Dendritic cell treated with granulocyte-macrophage colony-stimulating factor and Interleukin-4, amounts not matched to agents 40 ng/mL and 50 ng/mL, for 4 days (primary cell): ENCODE results near the gene ALKBH5.

Experiments
- H3K27ac Mint-ChIP-seq: one replicate; pipeline ENCODE4 v1.8.0; 2022; ENCODE audit warnings: mild to moderate bottlenecking, mixed read lengths
- H3K27me3 Mint-ChIP-seq: one replicate; pipeline ENCODE4 v1.8.0; 2022; ENCODE audit warnings: mild to moderate bottlenecking, mixed read lengths
- H3K36me3 Mint-ChIP-seq: one replicate; pipeline ENCODE4 v1.8.0; 2022; ENCODE audit warnings: low read depth, mixed read lengths
- H3K4me1 Mint-ChIP-seq: one replicate; pipeline ENCODE4 v1.8.0; 2022; ENCODE audit warnings: low read depth, mixed read lengths
- H3K4me3 Mint-ChIP-seq: one replicate; pipeline ENCODE4 v1.8.0; 2022; ENCODE audit warnings: mild to moderate bottlenecking, moderate library complexity, mixed read lengths
- H3K9me3 Mint-ChIP-seq: one replicate; pipeline ENCODE4 v1.8.0; 2022; ENCODE audit warnings: mixed read lengths
- intact Hi-C: fragments of 100-400 bp; cut with micrococcal nuclease; formaldehyde crosslinking; loops from one replicate; pipeline ENCODE4 v1.15.0; 2022

Gene ALKBH5

GRCh38 chr17:18240449-18240848 is 56.8 kb downstream of the ALKBH5 start:
- no peak overlapping the region for H3K4me3 Mint-ChIP-seq
- H3K36me3 Mint-ChIP-seq, result peaks cover 88% of the 10 kb centered on the region
- intact Hi-C loops, result no loop called here
- H3K4me1 Mint-ChIP-seq, result peaks cover 6% of the 10 kb centered on the region
- no peak overlapping the region for H3K27ac Mint-ChIP-seq
- H3K27me3 Mint-ChIP-seq, result no peaks in the 10 kb centered on the region
- no peaks in the 10 kb centered on the region for H3K9me3 Mint-ChIP-seq

DNA sequence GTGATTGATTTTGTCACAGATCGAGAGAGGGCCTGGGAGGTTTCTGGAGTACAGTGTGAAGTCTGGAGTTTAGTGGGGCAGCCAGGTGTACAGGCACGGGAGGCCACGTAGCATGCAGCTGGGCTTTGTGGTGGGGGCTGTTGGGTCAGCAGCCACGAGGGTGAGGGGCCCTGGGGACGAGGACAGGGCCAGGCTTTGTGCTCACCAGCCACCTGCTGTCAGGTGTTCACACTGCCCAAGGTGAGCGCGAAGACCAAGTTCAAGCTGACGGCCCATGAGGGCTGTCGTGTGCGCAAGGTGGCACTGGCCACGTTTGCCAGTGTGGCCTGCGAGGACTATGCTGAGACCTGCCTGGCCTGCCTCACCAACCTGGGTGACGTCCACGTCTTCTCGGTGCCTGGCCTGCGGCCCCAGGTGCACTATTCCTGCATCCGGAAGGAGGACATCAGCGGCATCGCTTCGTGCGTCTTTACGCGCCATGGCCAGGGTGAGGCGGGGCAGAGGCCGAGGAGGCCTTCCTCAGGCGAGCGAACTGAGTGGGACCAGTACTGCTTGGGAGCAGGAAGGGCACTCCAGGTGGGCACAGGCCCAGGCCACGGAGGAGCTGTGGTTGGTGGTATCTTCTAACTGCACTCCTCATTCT is 57.7 kb downstream of the ALKBH5 start:
- intact Hi-C loops, result no loop called here
- Mint-ChIP-seq H3K9me3 (no peaks in the 10 kb centered on the region), H3K36me3 (peaks cover 88% of the 10 kb centered on the region), H3K4me1 (no peaks in the 10 kb centered on the region), H3K27me3 (no peaks in the 10 kb centered on the region), H3K4me3 (no peak overlapping the region), H3K27ac (no peak overlapping the region)

DNA sequence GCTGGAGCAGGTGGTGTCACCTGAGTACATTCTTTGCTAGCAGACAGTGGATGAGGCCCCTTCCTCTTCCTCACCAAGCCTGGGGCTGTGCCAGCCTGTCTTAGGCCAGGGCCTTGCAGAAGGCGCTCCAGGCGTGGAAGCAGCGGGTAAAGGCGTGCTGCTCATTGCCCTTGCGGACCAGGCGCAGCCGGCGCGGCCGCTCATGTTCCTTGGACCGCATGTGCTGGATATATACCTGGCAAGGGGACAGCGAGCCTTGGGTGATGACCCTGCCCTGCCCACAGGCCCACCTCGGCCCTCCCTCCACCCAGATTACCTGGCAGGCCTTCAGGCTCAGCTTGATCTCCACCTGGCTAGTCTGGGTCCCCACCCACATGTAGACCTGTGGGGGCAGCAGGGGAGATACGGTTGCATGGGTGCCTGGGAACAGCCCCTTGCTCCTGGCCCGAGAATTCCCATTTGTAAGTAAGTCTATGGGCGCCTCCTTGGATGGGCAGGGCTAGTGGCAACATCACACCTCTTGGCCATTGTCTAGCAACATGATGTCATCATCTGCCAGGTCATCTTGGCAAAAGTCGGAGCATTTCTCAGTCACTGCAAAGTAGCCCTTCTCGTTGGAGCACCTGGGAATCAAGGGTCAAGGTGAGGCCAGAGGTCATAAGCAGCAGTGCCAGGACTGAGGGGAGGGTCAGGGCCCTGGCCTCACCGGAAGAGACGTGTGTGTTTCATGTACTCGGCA is 61.6 kb downstream of the ALKBH5 start:
- Mint-ChIP-seq H3K27me3 (no peaks in the 10 kb centered on the region), H3K4me3 (no peak overlapping the region), H3K27ac (no peak overlapping the region), H3K4me1 (peaks cover 24% of the 10 kb centered on the region), H3K36me3 (peaks cover 97% of the 10 kb centered on the region), H3K9me3 (no peaks in the 10 kb centered on the region)
- intact Hi-C loops, result no loop called here

GRCh38 chr17:18246109-18246725 is 62.6 kb downstream of the ALKBH5 start:
- Mint-ChIP-seq H3K9me3 (no peaks in the 10 kb centered on the region), H3K36me3 (peaks cover 100% of the 10 kb centered on the region), H3K4me3 (no peak overlapping the region), H3K4me1 (peaks cover 24% of the 10 kb centered on the region), H3K27ac (no peak overlapping the region), H3K27me3 (no peaks in the 10 kb centered on the region)
- intact Hi-C loops, result no loop called here

DNA sequence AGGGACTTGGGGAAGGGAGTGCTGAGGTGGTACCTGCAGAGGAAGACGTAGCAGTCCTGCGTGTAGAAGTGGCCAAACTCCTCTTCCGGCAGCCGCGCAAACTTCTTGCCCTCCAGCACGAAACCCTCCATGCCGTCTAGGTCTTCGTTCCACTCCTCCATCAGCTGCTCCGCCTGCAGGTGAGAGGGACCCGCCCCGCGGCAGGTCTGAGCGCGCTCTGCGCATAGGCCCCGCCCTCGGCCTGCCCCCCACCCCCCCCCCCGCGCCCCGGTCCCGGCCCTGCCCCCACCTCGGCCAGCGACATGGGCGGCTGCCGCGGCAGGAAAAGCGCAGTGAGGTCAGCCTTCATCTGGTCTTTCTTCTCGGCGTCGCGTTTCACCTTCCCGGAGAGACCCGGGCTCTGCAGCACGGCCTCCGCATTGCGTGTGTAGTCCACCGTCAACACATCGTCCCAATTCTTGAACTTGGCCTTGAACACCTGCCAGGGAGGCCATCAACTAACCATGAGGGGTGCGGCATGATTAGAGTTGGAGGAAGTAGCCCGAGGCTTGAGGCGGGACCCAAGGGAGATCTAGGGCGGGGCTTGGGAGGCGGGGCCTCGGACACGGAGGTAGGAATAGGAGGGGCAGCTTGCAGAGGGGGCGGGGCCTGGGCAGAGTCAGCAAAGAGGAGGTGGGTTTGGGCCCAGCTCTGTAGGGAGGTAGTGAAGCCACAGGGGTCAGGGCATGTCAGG is 63.4 kb downstream of the ALKBH5 start:
- Mint-ChIP-seq H3K27ac (no peak overlapping the region), H3K36me3 (peaks cover 100% of the 10 kb centered on the region), H3K4me3 (no peak overlapping the region), H3K27me3 (no peaks in the 10 kb centered on the region), H3K4me1 (peaks cover 24% of the 10 kb centered on the region), H3K9me3 (no peaks in the 10 kb centered on the region)
- intact Hi-C loops, result no loop called here

DNA sequence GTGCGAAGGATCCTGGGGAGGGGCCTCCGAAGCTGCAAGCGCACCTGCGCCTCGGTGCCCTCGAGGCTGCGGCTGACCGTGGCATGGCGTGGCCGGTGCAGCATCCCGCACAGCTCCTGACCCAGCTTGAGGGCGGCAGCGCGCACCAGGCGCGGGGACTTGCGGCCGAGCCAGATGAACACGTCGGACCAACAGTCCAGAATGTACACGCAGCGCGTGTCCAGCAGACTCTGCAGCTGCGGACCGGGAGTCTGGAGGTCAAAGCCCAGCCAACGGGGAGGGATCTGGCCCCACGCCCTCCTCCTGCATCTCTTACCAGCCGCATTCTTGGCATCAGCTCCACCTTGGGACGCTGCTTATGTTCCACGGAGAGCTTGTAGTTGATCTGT is 64.0 kb downstream of the ALKBH5 start:
- H3K27ac Mint-ChIP-seq, result no peak overlapping the region
- H3K4me1 Mint-ChIP-seq, result peaks cover 24% of the 10 kb centered on the region
- intact Hi-C loops, result no loop called here
- peaks cover 100% of the 10 kb centered on the region for H3K36me3 Mint-ChIP-seq
- H3K4me3 Mint-ChIP-seq, result no peak overlapping the region
- no peaks in the 10 kb centered on the region for H3K27me3 Mint-ChIP-seq
- no peaks in the 10 kb centered on the region for H3K9me3 Mint-ChIP-seq

GRCh38 chr17:18248300-18248731 is 64.7 kb downstream of the ALKBH5 start:
- Mint-ChIP-seq H3K9me3 (no peaks in the 10 kb centered on the region), H3K27ac (no peak overlapping the region), H3K27me3 (no peaks in the 10 kb centered on the region), H3K4me1 (peaks cover 24% of the 10 kb centered on the region), H3K4me3 (no peak overlapping the region), H3K36me3 (peaks cover 100% of the 10 kb centered on the region)
- intact Hi-C loops, result no loop called here

- H3K9me3 Mint-ChIP-seq, result no peaks in the 10 kb centered on the region
- no peak overlapping the region for H3K4me3 Mint-ChIP-seq
- intact Hi-C loops, result no loop called here
- H3K27me3 Mint-ChIP-seq, result no peaks in the 10 kb centered on the region
- peaks cover 100% of the 10 kb centered on the region for H3K36me3 Mint-ChIP-seq
- peaks cover 24% of the 10 kb centered on the region for H3K4me1 Mint-ChIP-seq
- no peak overlapping the region for H3K27ac Mint-ChIP-seq
Measured at GRCh38 chr17:18248811-18249210, 65.2 kb downstream of the ALKBH5 start.

DNA sequence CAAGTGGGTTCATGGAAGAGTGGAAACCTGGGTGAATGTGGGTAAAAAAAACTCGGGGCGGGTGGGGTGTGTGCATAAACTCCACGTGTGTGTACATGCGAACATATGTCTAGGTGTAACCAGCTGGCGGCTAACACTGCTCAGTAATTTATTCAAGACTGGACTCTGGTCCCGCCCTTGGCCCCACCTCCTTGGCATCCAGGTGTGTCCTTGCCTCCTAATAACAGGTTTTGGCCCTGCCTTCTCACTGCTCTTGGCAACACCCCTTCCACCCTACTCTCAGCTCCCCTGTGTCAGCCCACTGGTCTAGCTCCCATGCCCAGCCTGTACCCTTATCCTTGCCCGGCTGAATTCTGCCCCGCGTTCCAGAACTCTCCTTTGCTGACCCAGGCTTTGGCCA is 66.6 kb downstream of the ALKBH5 start:
- Mint-ChIP-seq H3K36me3 (peaks cover 100% of the 10 kb centered on the region), H3K4me1 (peaks cover 24% of the 10 kb centered on the region), H3K27me3 (no peaks in the 10 kb centered on the region), H3K9me3 (no peaks in the 10 kb centered on the region), H3K27ac (no peak overlapping the region), H3K4me3 (no peak overlapping the region)
- intact Hi-C loops, result no loop called here

GRCh38 chr17:18250708-18251107 is 67.1 kb downstream of the ALKBH5 start:
- Mint-ChIP-seq H3K27ac (no peak overlapping the region), H3K4me3 (no peak overlapping the region)

DNA sequence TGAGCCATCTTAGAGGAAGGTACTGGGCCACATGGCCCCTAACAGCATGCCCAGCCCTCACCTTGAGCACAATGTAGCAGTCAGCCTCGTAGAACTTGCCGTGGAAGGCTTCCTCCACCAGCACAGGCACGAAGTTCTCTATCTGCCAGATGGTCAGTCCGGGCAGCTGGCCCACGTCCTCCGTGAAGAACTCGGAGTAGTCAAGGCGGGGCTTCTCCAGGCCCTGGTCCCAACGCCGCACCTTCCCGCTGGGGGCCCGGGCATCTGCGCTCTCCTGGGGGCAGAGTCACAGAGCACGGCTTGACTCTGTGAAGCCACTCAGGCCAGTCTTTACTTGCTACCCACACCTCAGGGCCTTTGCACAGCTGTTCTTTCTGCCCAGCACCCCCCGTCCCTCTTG is 67.6 kb downstream of the ALKBH5 start:
- H3K27ac Mint-ChIP-seq, result no peak overlapping the region
- no peak overlapping the region for H3K4me3 Mint-ChIP-seq
- peaks cover 24% of the 10 kb centered on the region for H3K4me1 Mint-ChIP-seq
- no peaks in the 10 kb centered on the region for H3K27me3 Mint-ChIP-seq
- intact Hi-C loops, result no loop called here
- no peaks in the 10 kb centered on the region for H3K9me3 Mint-ChIP-seq
- H3K36me3 Mint-ChIP-seq, result peaks cover 100% of the 10 kb centered on the region

More at GRCh38 chr17:18250708-18251107, 67.1 kb downstream of the ALKBH5 start:
- no peaks in the 10 kb centered on the region for H3K9me3 Mint-ChIP-seq
- intact Hi-C loops, result no loop called here
- H3K36me3 Mint-ChIP-seq, result peaks cover 100% of the 10 kb centered on the region
- H3K4me1 Mint-ChIP-seq, result peaks cover 24% of the 10 kb centered on the region
- no peaks in the 10 kb centered on the region for H3K27me3 Mint-ChIP-seq

DNA sequence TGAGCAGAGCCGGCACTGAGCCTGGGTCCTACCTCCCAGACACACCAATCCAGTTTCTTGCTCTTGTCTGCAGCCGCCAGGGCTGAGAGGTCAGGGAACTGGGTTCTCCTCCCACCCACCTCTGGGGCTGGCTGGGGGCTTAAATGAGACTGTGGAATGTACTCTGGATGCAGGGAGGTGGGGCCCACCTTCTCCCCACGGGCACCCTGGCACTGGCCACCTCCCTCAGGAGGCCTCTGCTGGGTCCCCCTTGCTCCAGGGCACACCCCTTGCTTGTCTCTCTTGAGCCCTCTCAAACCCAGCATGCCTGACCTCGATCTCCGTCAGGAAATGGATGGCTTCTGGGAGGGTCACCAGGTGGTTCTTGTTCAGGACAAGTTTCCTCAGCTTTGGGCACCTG is 68.5 kb downstream of the ALKBH5 start:
- Mint-ChIP-seq H3K36me3 (peaks cover 100% of the 10 kb centered on the region), H3K27ac (no peak overlapping the region), H3K4me1 (peaks cover 30% of the 10 kb centered on the region), H3K27me3 (no peaks in the 10 kb centered on the region), H3K4me3 (no peak overlapping the region), H3K9me3 (no peaks in the 10 kb centered on the region)
- intact Hi-C loops, result no loop called here

DNA sequence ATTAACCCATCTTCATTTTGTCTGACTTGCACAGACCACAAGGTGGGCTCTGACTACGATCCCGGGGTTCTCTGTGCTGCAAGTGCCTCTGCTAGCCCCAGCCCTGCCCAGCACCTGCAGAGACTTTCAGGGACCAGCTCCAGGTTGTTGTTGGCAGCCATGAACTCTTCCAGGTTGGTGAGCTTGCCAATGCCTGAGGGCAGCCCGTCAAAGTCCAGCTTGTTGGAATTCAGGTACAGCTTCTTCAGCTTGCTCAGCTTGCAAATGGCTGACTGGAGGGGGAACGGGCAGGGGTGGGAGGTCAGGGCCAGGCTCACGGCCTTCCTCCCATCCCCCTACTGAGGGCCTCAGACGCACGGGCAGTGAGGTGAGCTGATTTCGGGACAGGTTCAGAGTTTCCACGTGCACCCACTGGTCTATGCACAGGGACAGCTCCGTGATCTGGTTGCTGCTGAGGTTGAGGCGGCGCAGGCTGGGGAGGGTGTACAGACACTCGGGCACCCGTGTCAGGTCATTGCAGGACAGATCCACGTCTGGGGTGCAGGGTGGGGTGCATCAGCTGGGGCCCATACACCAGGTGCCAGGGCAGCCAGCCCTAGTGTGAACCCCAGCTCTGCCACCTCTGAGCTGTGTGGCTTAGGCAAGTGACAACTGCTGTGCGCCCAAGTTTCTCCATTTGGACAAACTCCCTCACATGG is 69.7 kb downstream of the ALKBH5 start:
- no peak overlapping the region for H3K27ac Mint-ChIP-seq
- H3K4me1 Mint-ChIP-seq, result peaks cover 29% of the 10 kb centered on the region
- H3K27me3 Mint-ChIP-seq, result no peaks in the 10 kb centered on the region
- no peaks in the 10 kb centered on the region for H3K9me3 Mint-ChIP-seq
- peaks cover 100% of the 10 kb centered on the region for H3K36me3 Mint-ChIP-seq
- intact Hi-C loops, result no loop called here
- H3K4me3 Mint-ChIP-seq, result no peak overlapping the region
